HG03558 (cell line): ENCODE results near the gene THAP4.

Source experiments
- ATAC-seq: cut with Tn5 transposase; IDR thresholded peaks from one replicate; pipeline ENCODE4 v1.9.1; 2021; ENCODE audit warnings: moderate number of reproducible peaks; ENCODE audit not compliant: unreplicated experiment; ENCODE audit errors: extremely low read depth

Gene THAP4

GRCh38 chr2:241637018-241637794, at the start of gene THAP4, which contains the start of gene ATG4B:
TSS of gene THAP4 (minus strand) at chr2:241637158. CDS start at chr2:241637017, 141 bp downstream.
TSS of gene ATG4B (plus strand) at chr2:241637693. CDS start at chr2:241637715, 22 bp downstream.
- peak; percentile 45 for ATAC-seq

GRCh38 chr2:241686324-241686649, 49.3 kb upstream of the THAP4 start:
- ATAC-seq, result no peak

GRCh38 chr2:241680827-241681599, 44.1 kb upstream of the THAP4 start:
- no peak for ATAC-seq

GRCh38 chr2:241680044-241680443, 43.1 kb upstream of the THAP4 start:
- ATAC-seq, result no peak

GRCh38 chr2:241678784-241679540, 42.0 kb upstream of the THAP4 start:
- no peak for ATAC-seq

- ATAC-seq, result no peak
These were observed 41.3 kb upstream of the THAP4 start for GRCh38 chr2:241678307-241678706.

- ATAC-seq, result no peak
These were observed 40.4 kb upstream of the THAP4 start for GRCh38 chr2:241677392-241677791.

- ATAC-seq, result no peak
These were observed 39.7 kb upstream of the THAP4 start for GRCh38 chr2:241676665-241677064.

- no peak for ATAC-seq
These were observed 38.9 kb upstream of the THAP4 start for GRCh38 chr2:241675885-241676284.

GRCh38 chr2:241673797-241674725, 37.1 kb upstream of the THAP4 start:
- ATAC-seq, result no peak

- ATAC-seq, result no peak
These were observed 36.3 kb upstream of the THAP4 start for GRCh38 chr2:241673189-241673663.

- ATAC-seq, result no peak
These were observed 35.6 kb upstream of the THAP4 start for GRCh38 chr2:241672243-241673188.

GRCh38 chr2:241671457-241672240, 34.7 kb upstream of the THAP4 start:
- ATAC-seq, result no peak

- no peak for ATAC-seq
These were observed 33.6 kb upstream of the THAP4 start for GRCh38 chr2:241670333-241671110.

- ATAC-seq, result no peak
These were observed 31.9 kb upstream of the THAP4 start for GRCh38 chr2:241668839-241669238.

GRCh38 chr2:241668354-241668753, 31.4 kb upstream of the THAP4 start:
- ATAC-seq, result no peak
